ENCODE results near the gene PAGE1. TPM values are rescaled to one million over a fixed set of nuclear protein-coding genes. Genes with fewer than 3 reads are reported as not detected.

The PAGE1 gene
- total RNA-seq, 1 experiment from 2014 or later, result not detected

DNA sequence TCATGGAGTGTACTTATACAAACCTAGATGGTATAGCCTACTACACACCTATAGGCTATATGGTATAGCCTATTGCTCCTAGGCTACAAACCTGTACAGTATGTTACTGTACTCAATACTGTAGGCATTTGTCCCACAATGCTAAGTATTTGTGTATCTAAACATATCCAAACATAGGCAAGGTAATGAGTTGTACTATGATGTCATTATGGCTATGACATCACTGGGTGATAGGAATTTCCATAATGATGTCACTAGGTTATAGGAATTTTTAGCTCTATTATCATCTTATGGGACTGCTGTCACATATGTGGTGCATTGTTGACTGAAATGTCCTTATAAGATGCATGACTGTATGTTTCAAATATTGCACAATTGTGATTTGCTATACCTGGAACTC is 5.5 kb upstream of the PAGE1 start:
- Histone ChIP-seq H3K4me1 (ENCODE audit: control insufficient read depth in 1 of 2, insufficient read depth in 2 of 2, low read length in 2 of 2) (no peaks in the 10 kb centered on the region), H3K9me2 (ENCODE audit: insufficient read depth) (no peaks in the 10 kb centered on the region), H3K27me3 (ENCODE audit: insufficient read depth, low read length) (peaks cover 47% of the 10 kb centered on the region), H3K79me2 (ENCODE audit: insufficient read depth, low read length) (no peaks in the 10 kb centered on the region), H3K9me3 (ENCODE audit: control insufficient read depth in 1 of 2, insufficient read depth in 1 of 2, low read depth in 1 of 2, low read length in 2 of 2) (no peaks in the 10 kb centered on the region), H3K4me3 (replicated peaks in 1 of 2; ENCODE audit: low read depth in 1 of 2, low read length in 2 of 2) (no peak overlapping the region), H3K9ac (ENCODE audit: low read length) (no peak overlapping the region), H3K36me3 (ENCODE audit: control insufficient read depth in 1 of 2, insufficient read depth in 2 of 2, low read length in 2 of 2) (no peaks in the 10 kb centered on the region), H3K27ac (ENCODE audit: low read depth, low read length) (no peak overlapping the region), H4K20me1 (ENCODE audit: insufficient read depth) (no peaks in the 10 kb centered on the region), H3K4me2 (ENCODE audit: low read length) (no peak overlapping the region), H2AFZ (ENCODE audit: low read depth, low read length, poor library complexity, severe bottlenecking) (no peak overlapping the region)
- BruUV-seq (replicated peaks), result no TSS peak
- ATAC-seq, result no peak
- CTCF ChIA-PET, result no interaction called here
- TF ChIP-seq, protein P1, sequence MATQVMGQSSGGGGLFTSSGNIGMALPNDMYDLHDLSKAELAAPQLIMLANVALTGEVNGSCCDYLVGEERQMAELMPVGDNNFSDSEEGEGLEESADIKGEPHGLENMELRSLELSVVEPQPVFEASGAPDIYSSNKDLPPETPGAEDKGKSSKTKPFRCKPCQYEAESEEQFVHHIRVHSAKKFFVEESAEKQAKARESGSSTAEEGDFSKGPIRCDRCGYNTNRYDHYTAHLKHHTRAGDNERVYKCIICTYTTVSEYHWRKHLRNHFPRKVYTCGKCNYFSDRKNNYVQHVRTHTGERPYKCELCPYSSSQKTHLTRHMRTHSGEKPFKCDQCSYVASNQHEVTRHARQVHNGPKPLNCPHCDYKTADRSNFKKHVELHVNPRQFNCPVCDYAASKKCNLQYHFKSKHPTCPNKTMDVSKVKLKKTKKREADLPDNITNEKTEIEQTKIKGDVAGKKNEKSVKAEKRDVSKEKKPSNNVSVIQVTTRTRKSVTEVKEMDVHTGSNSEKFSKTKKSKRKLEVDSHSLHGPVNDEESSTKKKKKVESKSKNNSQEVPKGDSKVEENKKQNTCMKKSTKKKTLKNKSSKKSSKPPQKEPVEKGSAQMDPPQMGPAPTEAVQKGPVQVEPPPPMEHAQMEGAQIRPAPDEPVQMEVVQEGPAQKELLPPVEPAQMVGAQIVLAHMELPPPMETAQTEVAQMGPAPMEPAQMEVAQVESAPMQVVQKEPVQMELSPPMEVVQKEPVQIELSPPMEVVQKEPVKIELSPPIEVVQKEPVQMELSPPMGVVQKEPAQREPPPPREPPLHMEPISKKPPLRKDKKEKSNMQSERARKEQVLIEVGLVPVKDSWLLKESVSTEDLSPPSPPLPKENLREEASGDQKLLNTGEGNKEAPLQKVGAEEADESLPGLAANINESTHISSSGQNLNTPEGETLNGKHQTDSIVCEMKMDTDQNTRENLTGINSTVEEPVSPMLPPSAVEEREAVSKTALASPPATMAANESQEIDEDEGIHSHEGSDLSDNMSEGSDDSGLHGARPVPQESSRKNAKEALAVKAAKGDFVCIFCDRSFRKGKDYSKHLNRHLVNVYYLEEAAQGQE (IDR thresholded peaks at IDR 0.05; ENCODE audit: low read depth), result no peak
- TF ChIP-seq TCF7L2 (IDR thresholded peaks at IDR 0.05; ENCODE audit: borderline replicate concordance, extremely low read depth, insufficient read depth, insufficient read length), result no peak
- TF ChIP-seq SP1 (IDR thresholded peaks at IDR 0.05; ENCODE audit: low read depth), result no peak
- TF ChIP-seq YY1 (IDR thresholded peaks at IDR 0.05; ENCODE audit: extremely low read depth, insufficient replicate concordance, low read depth, low read length), result no peak
- TF ChIP-seq RAD21 (IDR thresholded peaks at IDR 0.05; ENCODE audit: low read depth), result no peak
- RAD21 ChIA-PET (ENCODE audit: low non-redundant PET in 1 of 2, low total read pairs in 2 of 2, uncharacterized antibody in 2 of 2, unreplicated experiment in 2 of 2), result no interaction called here
- POLR2A ChIA-PET, result no interaction called here
- no peak for DNase-seq (ENCODE audit: low read depth, low spot score)
- intact Hi-C loops (cut with micrococcal nuclease), result no loop called here

DNA sequence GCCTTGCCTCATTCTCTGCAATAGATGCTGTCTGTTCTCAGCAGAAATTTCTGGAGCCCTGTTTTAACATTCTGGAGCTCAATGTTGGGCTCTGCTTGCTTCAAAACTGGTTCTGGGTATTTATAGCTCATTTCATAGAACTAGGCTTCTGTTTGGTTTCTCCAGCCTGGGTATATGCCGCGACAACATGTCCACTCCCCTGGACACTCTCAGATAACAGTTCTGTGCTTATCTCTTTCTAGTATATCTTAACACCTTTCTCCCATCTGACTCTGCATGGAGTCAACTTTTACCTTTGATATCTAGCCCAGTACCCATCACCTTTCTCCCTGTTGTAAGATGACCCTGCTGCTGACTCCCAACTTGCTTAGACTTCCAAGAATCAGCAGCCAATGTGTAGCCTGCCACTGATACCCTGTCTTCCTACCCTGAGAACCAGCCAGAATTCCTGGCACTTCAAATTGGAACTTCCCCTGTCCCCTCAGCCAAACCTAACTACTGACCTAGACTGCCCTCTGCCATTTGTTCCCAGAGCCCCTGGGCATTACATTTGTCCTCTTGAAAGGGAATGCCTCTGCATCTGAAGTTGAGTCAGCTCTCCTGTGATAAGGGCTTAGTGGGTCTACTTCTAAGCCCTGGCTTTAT is 20.6 kb downstream of the PAGE1 start:
- Histone ChIP-seq H3K9me2 (ENCODE audit: insufficient read depth) (no peaks in the 10 kb centered on the region), H2AFZ (ENCODE audit: low read depth, low read length, poor library complexity, severe bottlenecking) (no peak overlapping the region), H3K79me2 (ENCODE audit: insufficient read depth, low read length) (no peaks in the 10 kb centered on the region), H3K9me3 (ENCODE audit: control insufficient read depth in 1 of 2, insufficient read depth in 1 of 2, low read depth in 1 of 2, low read length in 2 of 2) (no peaks in the 10 kb centered on the region), H3K4me1 (ENCODE audit: control insufficient read depth in 1 of 2, insufficient read depth in 2 of 2, low read length in 2 of 2) (no peaks in the 10 kb centered on the region), H3K4me2 (ENCODE audit: low read length) (no peak overlapping the region), H3K27me3 (ENCODE audit: insufficient read depth, low read length) (peaks cover 23% of the 10 kb centered on the region), H3K4me3 (replicated peaks in 1 of 2; ENCODE audit: low read depth in 1 of 2, low read length in 2 of 2) (no peak overlapping the region), H3K9ac (ENCODE audit: low read length) (no peak overlapping the region), H4K20me1 (ENCODE audit: insufficient read depth) (no peaks in the 10 kb centered on the region), H3K27ac (ENCODE audit: low read depth, low read length) (no peak overlapping the region), H3K36me3 (ENCODE audit: control insufficient read depth in 1 of 2, insufficient read depth in 2 of 2, low read length in 2 of 2) (no peaks in the 10 kb centered on the region)
- DNase-seq (ENCODE audit: low read depth, low spot score), result no peak
- ChIA-PET POLR2A (no interaction called here), CTCF (no interaction called here), RAD21 (ENCODE audit: low non-redundant PET in 1 of 2, low total read pairs in 2 of 2, uncharacterized antibody in 2 of 2, unreplicated experiment in 2 of 2) (no interaction called here)
- no TSS peak for BruUV-seq (replicated peaks)
- intact Hi-C loops (cut with micrococcal nuclease), result no loop called here
- ATAC-seq, result no peak
- TF ChIP-seq POLR2A (IDR thresholded peaks at IDR 0.05; ENCODE audit: borderline replicate concordance, extremely low read depth, insufficient read depth, insufficient read length), result no peak
- TF ChIP-seq, protein P2, sequence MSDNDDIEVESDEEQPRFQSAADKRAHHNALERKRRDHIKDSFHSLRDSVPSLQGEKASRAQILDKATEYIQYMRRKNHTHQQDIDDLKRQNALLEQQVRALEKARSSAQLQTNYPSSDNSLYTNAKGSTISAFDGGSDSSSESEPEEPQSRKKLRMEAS (IDR thresholded peaks at IDR 0.05), result no peak
- no peak for TF ChIP-seq SRF (IDR thresholded peaks at IDR 0.05; ENCODE audit: low read depth)
- no peak for TF ChIP-seq CBX3 (IDR thresholded peaks at IDR 0.05; ENCODE audit: low read depth)
- TF ChIP-seq EZH2phosphoT487 (IDR thresholded peaks at IDR 0.05; ENCODE audit: borderline replicate concordance), result no peak
- TF ChIP-seq FOSL1 (IDR thresholded peaks at IDR 0.05; ENCODE audit: low read depth), result no peak
- TF ChIP-seq POLR2AphosphoS5 (IDR thresholded peaks at IDR 0.05; ENCODE audit: low read depth, low read length), result no peak
- TF ChIP-seq, protein P1 (IDR thresholded peaks at IDR 0.05; ENCODE audit: low read depth), result no peak
- TF ChIP-seq ZFX (IDR thresholded peaks at IDR 0.05), result no peak
- no peak for TF ChIP-seq ZNF274 (IDR thresholded peaks at IDR 0.05; ENCODE audit: low read depth, low read length)
- TF ChIP-seq RAD21 (IDR thresholded peaks at IDR 0.05; ENCODE audit: low read depth), result no peak

All from HCT116 (cell line).